SH-SY5Y (cell line): ENCODE data around the gene DAPK1.

Source experiments
- GATA2 ChIP-seq: IDR thresholded peaks from 2 replicates; pipeline ENCODE4 v1.6.1; 2011; ENCODE audit warnings: mild to moderate bottlenecking, low read depth, low read length
- GATA3 ChIP-seq: IDR thresholded peaks from 2 replicates; pipeline ENCODE4 v1.6.1; 2011; ENCODE audit warnings: low read depth, mild to moderate bottlenecking, low read length, moderate library complexity

GRCh38 chr9:87648606-87649005, 150.9 kb downstream of the DAPK1 start:
- TF ChIP-seq GATA3 (no peak), GATA2 (no peak)
